ENCODE data around the gene LENG9. TPM values are rescaled to one million over a fixed set of nuclear protein-coding genes. Genes with fewer than 3 reads are reported as not detected.
A peak's percentile ranks its signal among the peaks of the same experiment; 100 is the strongest.
"Not testable (repeated sequence)": the region's sequence is repeated elsewhere in the genome, so short reads cannot be mapped to it uniquely, and the experiment has no call there.

Gene LENG9
- total RNA-seq, 2 experiments from 2014 or later = 1.8 to 6.0 TPM

DNA sequence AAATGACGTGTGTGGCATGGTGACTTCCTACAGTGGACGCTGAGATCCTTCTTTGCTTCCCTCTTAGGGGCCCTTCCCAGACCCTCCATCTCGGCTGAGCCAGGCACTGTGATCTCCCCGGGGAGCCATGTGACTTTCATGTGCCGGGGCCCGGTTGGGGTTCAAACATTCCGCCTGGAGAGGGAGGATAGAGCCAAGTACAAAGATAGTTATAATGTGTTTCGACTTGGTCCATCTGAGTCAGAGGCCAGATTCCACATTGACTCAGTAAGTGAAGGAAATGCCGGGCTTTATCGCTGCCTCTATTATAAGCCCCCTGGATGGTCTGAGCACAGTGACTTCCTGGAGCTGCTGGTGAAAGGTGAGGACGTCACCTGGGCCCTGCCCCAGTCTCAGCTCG is 44.2 kb upstream of the LENG9 start:
- Histone ChIP-seq H3K27ac (ENCODE audit: low read depth, low read length, poor library complexity, severe bottlenecking) (no peak overlapping the region), H3K4me2 (ENCODE audit: low read length) (no peak overlapping the region), H3K9me3 (ENCODE audit: low read length) (no peaks in the 10 kb centered on the region), H2AFZ (ENCODE audit: low read length) (no peak overlapping the region), H3K36me3 (ENCODE audit: insufficient read depth, low read length) (no peaks in the 10 kb centered on the region), H3K79me2 (ENCODE audit: insufficient read depth, low read depth, low read length) (no peaks in the 10 kb centered on the region), H4K20me1 (ENCODE audit: insufficient read depth, low read length) (no peaks in the 10 kb centered on the region), H3K4me1 (ENCODE audit: insufficient read depth, low read length, poor library complexity, severe bottlenecking) (no peaks in the 10 kb centered on the region), H3K9me2 (ENCODE audit: insufficient read depth, low read length) (no peaks in the 10 kb centered on the region), H3K4me3 (ENCODE audit: low read depth, low read length, poor library complexity, severe bottlenecking) (no peak overlapping the region)
- no TSS peak for BruUV-seq (replicated peaks)
- ChIA-PET POLR2A (no interaction called here), CTCF (ENCODE audit: unreplicated experiment) (no interaction called here)
- TF ChIP-seq CTCF (conservative IDR thresholded peaks at IDR 0.05; ENCODE audit: low read length) (no peak), EZH2phosphoT487 (IDR thresholded peaks at IDR 0.05; ENCODE audit: borderline replicate concordance, low read depth, low read length) (no peak)
- no peak for DNase-seq (ENCODE audit: low spot score)
- intact Hi-C loops (cut with micrococcal nuclease; ENCODE audit: unreplicated experiment) = no loop called here

GRCh38 chr19:54507038-54507717 is 43.6 kb upstream of the LENG9 start:
- intact Hi-C loops (cut with micrococcal nuclease; ENCODE audit: unreplicated experiment); CTCF ChIA-PET (ENCODE audit: unreplicated experiment): not testable (repeated sequence)

DNA sequence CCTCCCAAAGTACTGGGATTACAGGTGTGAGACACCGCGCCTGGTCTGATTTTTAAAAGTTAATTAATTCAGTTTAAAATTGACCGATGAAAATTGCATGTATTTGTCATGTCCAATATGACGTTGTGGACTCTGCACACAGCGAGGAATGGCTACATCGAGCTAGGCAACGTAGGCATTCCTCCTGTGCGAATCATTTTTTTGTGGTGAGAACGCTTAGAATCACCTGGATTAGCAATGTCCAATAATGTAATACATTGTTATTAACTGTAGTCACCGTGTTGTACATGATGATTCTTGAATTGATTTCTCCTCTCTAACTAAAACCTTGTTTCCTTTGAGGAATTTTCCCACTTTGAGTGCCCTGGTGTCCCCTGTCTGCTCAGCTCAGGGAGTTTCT is 42.5 kb upstream of the LENG9 start:
- no peaks in the 10 kb centered on the region for H3K36me3 ChIP-seq (ENCODE audit: insufficient read depth, low read length)
- H2AFZ ChIP-seq (ENCODE audit: low read length) = no peak overlapping the region
- H3K4me1 ChIP-seq (ENCODE audit: insufficient read depth, low read length, poor library complexity, severe bottlenecking) = no peaks in the 10 kb centered on the region
- H3K4me3 ChIP-seq (ENCODE audit: low read depth, low read length, poor library complexity, severe bottlenecking) = no peak overlapping the region
- ChIA-PET POLR2A (no interaction called here), CTCF (ENCODE audit: unreplicated experiment) (no interaction called here)
- no peak overlapping the region for H3K27ac ChIP-seq (ENCODE audit: low read depth, low read length, poor library complexity, severe bottlenecking)
- no peaks in the 10 kb centered on the region for H3K9me3 ChIP-seq (ENCODE audit: low read length)
- DNase-seq (ENCODE audit: low spot score) = no peak
- TF ChIP-seq EZH2phosphoT487 (IDR thresholded peaks at IDR 0.05; ENCODE audit: borderline replicate concordance, low read depth, low read length) (no peak), CTCF (conservative IDR thresholded peaks at IDR 0.05; ENCODE audit: low read length) (no peak)
- no peaks in the 10 kb centered on the region for H3K79me2 ChIP-seq (ENCODE audit: insufficient read depth, low read depth, low read length)
- intact Hi-C loops (cut with micrococcal nuclease; ENCODE audit: unreplicated experiment) = no loop called here
- H3K4me2 ChIP-seq (ENCODE audit: low read length) = no peak overlapping the region
- BruUV-seq (replicated peaks) = no TSS peak
- H3K9me2 ChIP-seq (ENCODE audit: insufficient read depth, low read length) = no peaks in the 10 kb centered on the region
- H4K20me1 ChIP-seq (ENCODE audit: insufficient read depth, low read length) = no peaks in the 10 kb centered on the region

More at GRCh38 chr19:54507038-54507717, 43.6 kb upstream of the LENG9 start:
- H3K4me1 ChIP-seq (ENCODE audit: insufficient read depth, low read length, poor library complexity, severe bottlenecking); H3K9me2 ChIP-seq (ENCODE audit: insufficient read depth, low read length); H3K79me2 ChIP-seq (ENCODE audit: insufficient read depth, low read depth, low read length); BruUV-seq (replicated peaks); H3K36me3 ChIP-seq (ENCODE audit: insufficient read depth, low read length); H2AFZ ChIP-seq (ENCODE audit: low read length); POLR2A ChIA-PET; DNase-seq (ENCODE audit: low spot score); H3K27ac ChIP-seq (ENCODE audit: low read depth, low read length, poor library complexity, severe bottlenecking); H4K20me1 ChIP-seq (ENCODE audit: insufficient read depth, low read length); H3K9me3 ChIP-seq (ENCODE audit: low read length); H3K4me3 ChIP-seq (ENCODE audit: low read depth, low read length, poor library complexity, severe bottlenecking): not testable (repeated sequence)
- H3K4me2 ChIP-seq (ENCODE audit: low read length) = peak overlapping the region; percentile 37; the same call in 1 of the 2 replicates

DNA sequence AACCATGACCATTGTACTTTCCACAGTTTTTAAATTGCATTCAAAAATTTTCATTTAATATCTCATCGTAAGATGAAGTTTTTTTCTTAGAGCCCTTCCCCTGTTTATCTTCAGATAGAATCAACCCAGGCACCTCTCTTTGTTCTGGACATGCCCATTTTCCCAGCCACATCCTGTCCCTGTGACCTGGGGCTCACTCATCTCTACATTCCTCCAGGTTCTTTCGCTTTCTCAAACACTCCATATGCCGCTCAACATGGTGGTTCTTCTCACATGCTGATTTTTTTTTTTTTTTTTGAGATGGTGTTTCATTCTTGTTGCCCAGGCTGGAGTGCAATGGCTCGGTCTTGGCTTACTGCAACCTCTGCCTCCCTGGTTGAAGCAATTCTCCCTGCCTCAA is 42.0 kb upstream of the LENG9 start:
- H3K36me3 ChIP-seq (ENCODE audit: insufficient read depth, low read length); H3K4me3 ChIP-seq (ENCODE audit: low read depth, low read length, poor library complexity, severe bottlenecking); intact Hi-C loops (cut with micrococcal nuclease; ENCODE audit: unreplicated experiment); H3K27ac ChIP-seq (ENCODE audit: low read depth, low read length, poor library complexity, severe bottlenecking); H3K9me2 ChIP-seq (ENCODE audit: insufficient read depth, low read length); H4K20me1 ChIP-seq (ENCODE audit: insufficient read depth, low read length); POLR2A ChIA-PET; H3K4me1 ChIP-seq (ENCODE audit: insufficient read depth, low read length, poor library complexity, severe bottlenecking); H2AFZ ChIP-seq (ENCODE audit: low read length); BruUV-seq (replicated peaks); DNase-seq (ENCODE audit: low spot score); H3K9me3 ChIP-seq (ENCODE audit: low read length); H3K4me2 ChIP-seq (ENCODE audit: low read length); H3K79me2 ChIP-seq (ENCODE audit: insufficient read depth, low read depth, low read length); CTCF ChIA-PET (ENCODE audit: unreplicated experiment): not testable (repeated sequence)
